ENCODE results near the gene FAM180B.
A peak's percentile ranks its signal among the peaks of the same experiment; 100 is the strongest.

DNA sequence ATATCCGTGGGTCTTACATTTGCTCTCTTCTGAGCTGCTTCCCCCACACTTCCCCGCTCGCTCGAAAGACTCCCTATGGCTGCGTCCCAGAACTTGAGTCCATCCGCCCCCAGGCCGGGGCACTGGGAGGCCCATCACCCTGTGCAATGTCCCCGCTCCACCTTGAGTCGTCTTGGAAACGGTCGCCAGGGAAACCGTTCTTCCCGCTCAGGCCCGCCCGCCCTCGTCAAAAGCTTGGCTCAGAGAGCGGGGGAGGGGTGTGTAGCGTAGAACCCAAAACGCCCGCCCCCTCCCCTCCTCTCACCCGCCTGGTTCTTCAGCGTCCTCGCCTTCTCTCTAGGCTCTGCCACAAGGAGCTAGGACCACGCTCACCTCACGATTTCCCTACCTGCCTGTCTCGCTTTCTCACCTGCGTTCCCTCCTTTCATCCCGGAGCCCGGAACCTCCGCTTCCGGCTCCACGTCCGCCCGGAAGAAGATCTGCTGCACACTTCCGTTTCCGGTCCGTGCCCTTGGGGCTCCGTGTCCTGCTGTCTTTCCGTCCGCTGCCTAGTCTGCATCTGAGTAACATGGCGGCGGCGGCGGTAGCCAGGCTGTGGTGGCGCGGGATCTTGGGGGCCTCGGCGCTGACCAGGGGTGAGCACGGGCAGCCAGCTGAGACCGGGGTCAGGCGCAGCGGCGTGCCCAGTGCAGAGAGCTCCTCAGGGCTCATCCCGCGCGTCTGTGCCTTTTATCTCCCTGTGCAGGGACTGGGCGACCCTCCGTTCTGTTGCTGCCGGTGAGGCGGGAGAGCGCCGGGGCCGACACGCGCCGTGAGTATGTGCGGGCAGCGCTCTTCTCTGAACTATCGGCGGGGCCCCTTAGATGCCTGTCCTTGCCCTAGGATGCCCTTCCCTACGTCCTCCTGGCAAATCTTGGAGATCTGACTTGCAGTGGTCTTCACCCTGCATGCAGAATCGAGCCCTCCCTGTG lies 7.7 kb upstream of the FAM180B start, which contains the start of the genes KBTBD4 and NDUFS3:
- TF ChIP-seq YY1 (IDR thresholded peaks at IDR 0.05) (peak; percentile 96), CTCF (IDR thresholded peaks at IDR 0.05; ENCODE audit: low read depth, low read length, missing input control) (no peak), JUND (IDR thresholded peaks at IDR 0.05) (no peak)
- TF ChIP-seq, protein P1, sequence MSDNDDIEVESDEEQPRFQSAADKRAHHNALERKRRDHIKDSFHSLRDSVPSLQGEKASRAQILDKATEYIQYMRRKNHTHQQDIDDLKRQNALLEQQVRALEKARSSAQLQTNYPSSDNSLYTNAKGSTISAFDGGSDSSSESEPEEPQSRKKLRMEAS (IDR thresholded peaks at IDR 0.05), result peak; percentile 88
